Measurements from ENCODE around the gene PROSER3. TPM values are rescaled to one million over a fixed set of nuclear protein-coding genes. Genes with fewer than 3 reads are reported as not detected.

The PROSER3 gene
- total RNA-seq, 2 donors from 2014 or later = 7.3 to 14.2 TPM

GRCh38 chr19:35805526-35806102 is 47.6 kb downstream of the PROSER3 start:
- H3K36me3 ChIP-seq (replicated peaks in 1 of 2; ENCODE audit: insufficient read depth in 1 of 2, low read depth in 2 of 2) = no peaks in the 10 kb centered on the region
- TF ChIP-seq CTCF (IDR thresholded peaks at IDR 0.05) (no peak), POLR2A (IDR thresholded peaks at IDR 0.05) (no peak)
- intact Hi-C loops (cut with DNase I) = no loop called here
- no peaks in the 10 kb centered on the region for H3K27me3 ChIP-seq
- H3K27ac ChIP-seq = no peak overlapping the region
- DNase-seq = no peak
- H3K4me3 ChIP-seq = no peak overlapping the region
- ATAC-seq = no peak
- no peaks in the 10 kb centered on the region for H3K9me3 ChIP-seq
- H3K4me1 ChIP-seq = no peaks in the 10 kb centered on the region
- 60 to 67% methylated on average over 5 of the region's 5 CpGs for WGBS, 2 donors

- no peak for DNase-seq
- no peak for ATAC-seq
- intact Hi-C loops (cut with DNase I) = no loop called here
- TF ChIP-seq CTCF (IDR thresholded peaks at IDR 0.05) = no peak
- TF ChIP-seq POLR2A (IDR thresholded peaks at IDR 0.05) = no peak
- 92 to 100% methylated on average over 3 to 17 of the region's 18 CpGs for WGBS, 2 donors
- no peak overlapping the region for H3K4me3 ChIP-seq
- H3K9me3 ChIP-seq = no peaks in the 10 kb centered on the region
- no peaks in the 10 kb centered on the region for H3K27me3 ChIP-seq
- H3K27ac ChIP-seq = no peak overlapping the region
- H3K4me1 ChIP-seq = no peaks in the 10 kb centered on the region
- no peaks in the 10 kb centered on the region for H3K36me3 ChIP-seq (replicated peaks in 1 of 2; ENCODE audit: insufficient read depth in 1 of 2, low read depth in 2 of 2)
Measured at GRCh38 chr19:35806597-35806996, 48.6 kb downstream of the PROSER3 start.

GRCh38 chr19:35807633-35808032 is 49.7 kb downstream of the PROSER3 start:
- Histone ChIP-seq H3K27ac (no peak overlapping the region), H3K4me1 (peaks cover 5% of the 10 kb centered on the region), H3K9me3 (no peaks in the 10 kb centered on the region), H3K27me3 (no peaks in the 10 kb centered on the region), H3K36me3 (replicated peaks in 1 of 2; ENCODE audit: insufficient read depth in 1 of 2, low read depth in 2 of 2) (no peaks in the 10 kb centered on the region), H3K4me3 (no peak overlapping the region)
- WGBS, 2 donors = 88 to 98% methylated on average over 5 of the region's 5 CpGs
- intact Hi-C loops (cut with DNase I) = no loop called here
- ATAC-seq (no peak), DNase-seq (no peak)
- no peak for TF ChIP-seq CTCF (IDR thresholded peaks at IDR 0.05)
- no peak for TF ChIP-seq POLR2A (IDR thresholded peaks at IDR 0.05)

- Histone ChIP-seq H3K36me3 (replicated peaks in 1 of 2; ENCODE audit: insufficient read depth in 1 of 2, low read depth in 2 of 2) (no peaks in the 10 kb centered on the region), H3K4me3 (no peak overlapping the region), H3K27ac (no peak overlapping the region), H3K27me3 (no peaks in the 10 kb centered on the region), H3K4me1 (peaks cover 8% of the 10 kb centered on the region), H3K9me3 (no peaks in the 10 kb centered on the region)
- DNase-seq (no peak), ATAC-seq (no peak)
- WGBS, 2 donors = 87 to 89% methylated on average over 18 of the region's 18 CpGs
- intact Hi-C loops (cut with DNase I) = no loop called here
- TF ChIP-seq POLR2A (IDR thresholded peaks at IDR 0.05) (no peak), CTCF (IDR thresholded peaks at IDR 0.05) (no peak)
Measured at GRCh38 chr19:35811317-35812219, 53.6 kb downstream of the PROSER3 start.

Measured in body of pancreas (tissue), 4 donors.